Activated T-cell treated with anti-CD3 and anti-CD28 coated beads for 48 hours (primary cell): ENCODE results near the gene EIF3D.

Experiments
- DNase-seq: peaks from one replicate; pipeline ENCODE4 v3.0.0-alpha.2; 2020; ENCODE audit warnings: low read depth

EIF3D gene

DNA sequence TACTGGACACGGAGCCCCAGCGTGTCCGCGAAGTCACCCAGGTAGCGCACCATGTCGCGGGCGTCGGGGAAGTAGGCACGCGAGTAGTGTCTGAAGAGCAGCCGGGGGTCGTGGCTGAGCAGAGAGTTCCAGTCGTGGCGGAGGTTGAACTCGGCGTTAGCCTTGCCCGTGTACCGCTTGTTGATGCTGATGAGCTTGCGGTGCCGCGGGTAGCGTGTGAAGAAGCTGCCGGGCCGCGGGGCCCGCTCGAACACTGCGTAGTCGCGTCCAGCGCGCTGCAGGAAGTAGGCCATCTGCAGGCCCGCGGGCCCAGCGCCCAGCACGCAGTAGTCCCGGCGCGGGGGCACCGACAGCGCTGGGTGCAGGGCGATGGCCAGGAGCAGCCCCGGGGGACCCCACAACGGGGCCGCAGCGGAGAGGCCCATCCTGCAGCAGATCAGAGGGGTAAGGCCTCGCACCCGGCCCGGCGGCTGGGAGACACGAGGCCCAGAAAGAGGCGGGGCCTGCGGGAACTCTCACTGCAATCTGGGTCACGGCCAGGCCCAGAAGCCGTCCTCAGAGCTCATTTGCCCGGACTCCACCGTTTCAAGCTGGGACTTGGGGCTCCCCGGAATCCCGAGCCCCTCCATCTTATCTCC is 22.8 kb downstream of the EIF3D start:
- DNase-seq: no peak

DNA sequence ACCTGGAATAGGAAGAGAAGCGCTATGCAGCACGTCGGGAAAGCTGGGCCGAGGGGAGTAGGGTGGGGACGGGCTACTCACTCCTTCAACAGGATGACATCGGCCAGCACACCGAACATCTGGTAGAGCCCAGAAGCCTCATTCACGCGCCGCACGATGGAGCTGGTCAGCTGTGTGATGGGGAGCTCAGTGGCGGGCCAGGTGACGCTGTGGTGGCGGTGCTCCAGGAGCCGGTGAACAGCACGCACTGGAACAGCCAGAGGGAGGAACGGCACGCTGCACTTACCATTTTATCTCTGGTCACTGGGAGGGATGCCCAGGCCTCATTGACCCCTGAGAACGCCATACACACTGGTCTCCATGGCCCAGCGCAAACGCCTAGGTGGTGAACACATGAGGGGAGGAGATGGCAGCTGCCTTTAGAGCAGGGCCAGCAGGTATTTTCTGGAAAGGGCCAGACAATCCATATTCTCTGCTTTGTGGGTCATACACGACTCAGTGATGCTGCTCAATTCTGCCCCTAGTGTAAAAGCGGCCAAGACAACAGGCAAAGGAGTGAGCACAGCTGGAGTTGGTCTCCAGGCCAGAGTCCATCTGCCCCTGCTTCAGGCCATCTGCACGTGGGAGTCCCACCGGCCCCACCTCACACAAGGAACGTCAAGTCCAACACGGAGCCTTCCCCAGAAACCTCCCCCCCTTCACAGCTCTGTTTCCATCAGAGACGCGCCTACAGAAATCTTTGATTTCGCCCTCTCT is 30.9 kb downstream of the EIF3D start:
- no peak for DNase-seq

DNA sequence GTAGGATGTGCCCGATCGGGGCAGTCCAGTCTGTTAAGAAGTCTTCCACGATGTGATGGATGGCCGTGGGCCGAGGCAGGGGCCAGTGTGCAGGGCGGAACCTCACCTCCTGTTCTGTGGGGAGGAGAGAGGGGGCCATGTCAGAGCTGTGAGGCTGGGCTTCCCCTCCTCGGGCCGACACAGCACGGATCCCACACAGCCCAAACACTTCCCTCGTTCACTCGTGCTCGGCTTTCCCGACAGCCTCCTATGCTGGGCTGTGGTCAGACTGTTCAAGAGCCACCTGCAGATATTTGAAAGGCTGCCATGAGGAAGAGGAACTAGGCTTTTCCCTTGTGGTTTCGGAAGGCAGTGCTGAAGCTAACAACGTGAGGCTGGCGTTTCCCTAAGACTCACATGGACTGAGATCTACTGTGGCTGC is 35.3 kb downstream of the EIF3D start:
- no peak for DNase-seq

DNA sequence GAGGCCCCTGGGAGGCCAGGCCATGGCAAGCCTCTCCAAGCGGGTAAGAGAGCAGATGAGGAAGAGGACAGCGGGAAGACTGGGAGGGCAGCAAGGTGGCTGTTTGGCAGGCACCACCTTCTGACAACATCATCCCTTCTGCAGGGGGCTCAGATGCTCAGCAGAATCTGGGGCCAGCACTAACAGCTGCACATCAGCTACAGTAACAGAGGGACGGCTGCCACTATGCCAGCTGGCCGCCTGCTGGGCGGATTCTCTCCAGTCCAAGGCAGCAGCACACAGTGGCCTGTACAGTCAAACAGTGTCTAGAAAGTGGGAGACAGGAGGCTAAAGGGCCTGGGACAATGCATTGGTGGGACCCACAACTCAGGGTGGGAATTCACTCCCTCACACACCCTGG is 36.9 kb downstream of the EIF3D start:
- DNase-seq: no peak

DNA sequence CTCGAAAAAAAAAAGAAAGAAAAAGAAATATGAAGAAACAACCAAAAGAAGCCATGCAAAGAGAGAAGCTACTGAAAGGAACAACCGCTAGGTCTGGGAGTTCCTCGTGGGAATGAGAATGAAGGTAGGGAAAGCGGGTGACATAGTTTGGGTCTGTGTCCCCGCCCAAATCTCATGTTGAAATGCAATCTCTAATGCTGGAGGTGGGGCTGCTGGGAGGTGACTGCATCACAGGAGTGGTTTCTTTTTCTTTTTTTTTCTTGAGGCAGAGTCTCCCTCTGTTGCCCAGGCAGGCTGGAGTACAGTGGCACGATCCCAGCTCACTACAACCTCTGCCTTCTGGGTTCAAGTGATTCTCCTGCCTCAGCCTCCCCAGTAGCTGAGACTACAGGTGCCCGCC is 37.8 kb downstream of the EIF3D start:
- DNase-seq: no peak

DNA sequence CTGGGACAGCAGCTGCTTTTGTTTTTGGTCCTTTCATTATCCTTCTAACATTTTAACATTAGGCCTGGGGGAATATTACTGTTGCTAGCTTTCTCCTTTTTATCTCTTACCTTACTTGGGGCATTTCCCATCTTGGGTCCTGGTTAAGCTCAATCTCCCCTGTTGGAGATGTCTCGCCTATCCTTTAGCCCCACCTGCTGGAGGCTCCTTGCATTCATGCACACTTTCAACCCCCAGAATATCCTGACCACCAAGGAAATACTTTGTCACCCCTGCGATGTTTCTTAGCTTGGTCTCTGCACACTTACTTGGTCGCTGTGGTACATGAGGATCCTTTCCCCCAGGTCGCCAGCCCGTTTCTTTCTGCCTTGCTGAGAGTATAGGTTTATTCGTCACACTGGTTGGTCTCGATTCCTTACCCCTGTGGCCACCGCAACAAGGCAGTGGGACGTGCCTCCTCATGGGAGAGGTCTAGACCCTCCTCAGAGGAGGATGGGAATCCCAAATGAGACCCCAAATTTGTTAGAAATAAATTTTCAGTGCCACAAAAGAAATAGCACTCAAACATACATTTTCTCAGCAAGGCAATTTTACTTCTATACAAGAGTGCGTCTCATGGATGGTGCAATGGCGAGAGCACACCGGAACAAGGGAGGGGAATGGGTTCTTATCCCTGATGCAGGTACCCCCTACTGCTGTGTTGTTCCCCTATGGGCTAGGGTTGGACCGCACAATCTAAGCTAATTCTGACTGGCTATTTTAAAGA is 42.2 kb downstream of the EIF3D start:
- peak; percentile 46 for DNase-seq

DNA sequence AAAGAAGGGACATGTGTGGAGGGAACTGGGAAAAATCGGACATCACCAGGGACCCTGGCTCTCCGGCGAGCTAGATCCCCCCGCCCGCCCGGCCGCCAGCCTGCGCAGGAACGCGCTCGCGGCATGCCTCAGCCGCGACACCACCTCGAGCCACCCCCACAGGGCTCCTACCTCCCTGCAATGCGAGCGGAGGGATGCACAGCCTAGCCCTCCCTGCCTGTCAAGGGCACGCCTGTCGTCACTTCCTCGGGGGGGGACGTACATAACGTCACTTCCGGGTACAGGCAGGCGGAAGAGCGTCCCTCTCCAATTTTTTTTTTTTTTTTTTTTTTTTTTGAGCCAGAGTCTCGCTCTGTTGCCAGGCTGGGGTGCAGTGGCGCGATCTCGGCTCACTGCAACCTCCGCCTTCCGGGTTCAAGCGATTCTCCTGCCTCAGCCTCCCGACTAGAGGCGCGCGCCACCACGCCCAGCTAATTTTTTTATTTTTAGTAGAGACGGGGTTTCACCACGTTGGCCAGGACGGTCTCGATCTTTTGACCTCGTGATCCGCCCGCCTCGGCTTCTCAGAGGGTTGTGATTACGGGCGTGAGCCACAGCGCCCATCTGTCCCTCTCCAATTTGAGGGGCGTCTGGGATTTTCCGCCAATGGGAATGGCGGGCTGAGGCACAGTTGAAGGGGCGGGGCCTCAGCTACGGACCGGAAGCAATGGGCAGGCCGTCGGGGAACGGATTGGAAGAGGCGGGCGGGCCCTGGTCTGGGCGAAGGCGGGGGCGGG is 47.4 kb downstream of the EIF3D start, which contains the start of gene TXN2:
Gene TXN2, minus strand, starts transcription at position 248 of the 776 bp plus-strand sequence. CDS start 803 bp downstream, outside the sequence.
- DNase-seq: peak; percentile 93

DNA sequence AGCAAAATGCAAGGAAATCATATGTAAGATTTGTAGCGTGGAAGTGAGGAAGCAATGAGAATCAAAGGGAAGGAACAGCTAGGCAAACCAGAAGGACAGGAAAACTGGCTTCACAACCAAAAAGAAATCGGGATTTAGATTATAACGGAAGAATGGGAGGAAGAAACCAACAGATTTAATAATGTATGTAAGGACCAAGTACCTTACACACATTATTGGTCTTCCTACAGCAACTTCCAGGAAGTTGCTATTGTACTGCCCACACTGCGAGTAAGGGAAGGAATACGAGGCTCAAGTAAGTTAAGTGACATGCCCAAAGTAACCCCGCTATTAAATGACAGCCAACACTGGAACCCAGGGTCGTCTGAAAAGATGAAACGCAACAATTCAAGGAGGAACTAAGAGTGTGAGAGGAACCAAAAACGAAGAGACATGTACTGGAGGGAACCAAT is 48.0 kb downstream of the EIF3D start:
- DNase-seq: no peak

DNA sequence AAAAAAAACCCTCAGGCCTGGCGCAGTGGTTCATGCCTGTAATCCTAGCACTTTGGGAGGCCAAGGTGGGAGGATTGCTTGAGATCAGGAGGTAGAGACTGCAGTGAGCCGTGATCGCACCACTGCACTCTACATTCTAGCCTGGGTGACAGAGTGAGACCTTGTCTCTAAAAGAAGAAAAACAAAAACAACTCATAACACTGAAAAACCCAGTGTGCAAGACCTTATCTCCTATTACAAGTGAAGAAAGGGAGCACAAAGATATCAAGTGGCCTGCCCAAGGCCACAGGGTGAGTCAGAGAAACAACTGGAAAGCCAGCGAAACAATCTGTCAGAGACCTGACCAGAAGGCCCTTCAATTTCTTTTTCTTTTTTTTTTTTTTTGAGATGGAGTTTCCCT is 50.0 kb downstream of the EIF3D start:
- no peak for DNase-seq

DNA sequence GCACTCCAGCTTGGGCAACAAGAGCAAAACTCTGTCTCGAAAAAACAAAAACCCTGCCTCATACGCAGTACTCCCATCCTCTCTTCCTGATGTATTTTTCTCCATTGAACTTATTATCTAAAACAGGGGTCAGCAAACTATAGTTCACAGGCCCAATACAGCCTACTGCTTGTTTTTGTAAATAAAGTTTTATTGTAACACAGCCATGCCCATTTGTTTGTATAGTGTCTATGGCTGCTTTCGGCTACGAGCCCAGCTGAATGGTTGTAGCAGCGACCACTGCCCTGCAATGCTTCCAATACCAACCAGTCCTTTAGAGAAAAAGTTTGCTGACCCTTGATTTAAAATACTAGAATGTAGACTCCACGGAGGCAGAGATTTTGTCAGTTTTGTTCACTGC is 53.6 kb downstream of the EIF3D start:
- DNase-seq: no peak

DNA sequence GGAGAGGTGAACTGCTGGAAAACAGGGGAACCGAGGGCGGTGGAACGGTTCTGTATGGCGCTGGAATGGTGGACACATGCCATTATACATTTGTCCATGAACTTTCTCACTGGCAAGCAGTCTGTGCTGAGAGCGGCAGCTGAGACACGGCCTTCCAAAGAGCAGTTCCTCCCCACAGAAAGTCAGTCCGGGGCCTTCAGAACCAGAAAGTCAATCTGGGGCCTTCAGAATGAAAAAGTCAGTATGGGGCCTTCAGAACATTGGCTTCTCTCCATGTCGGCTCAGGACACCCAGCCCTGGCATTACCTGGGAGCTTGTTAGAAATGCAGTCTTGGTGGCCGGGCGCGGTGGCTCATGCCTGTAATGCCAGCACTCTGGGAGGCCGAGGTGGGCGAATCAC is 56.3 kb downstream of the EIF3D start:
- DNase-seq: no peak

DNA sequence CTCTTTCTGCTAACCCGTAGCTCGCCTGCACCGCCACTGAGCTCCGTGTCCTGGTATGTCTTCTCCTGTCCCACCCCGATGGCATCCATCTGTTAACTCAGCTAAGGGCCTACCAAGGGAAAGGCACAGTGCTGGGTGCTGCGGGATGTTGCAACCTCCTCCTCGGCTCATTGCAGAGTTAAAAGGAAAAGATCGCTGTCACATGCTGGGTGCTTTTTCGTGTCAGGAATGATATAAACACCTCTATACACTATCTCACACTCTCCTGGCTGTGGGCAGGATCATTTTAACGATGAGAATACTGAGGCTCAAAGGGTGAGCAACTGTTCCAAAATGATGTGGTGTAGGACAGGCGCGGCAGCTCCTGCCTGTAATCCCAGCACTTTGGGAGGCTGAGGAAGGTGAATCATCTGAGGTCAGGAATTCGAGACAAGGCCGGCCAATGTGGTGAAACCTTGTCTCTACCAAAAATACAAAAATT is 57.6 kb downstream of the EIF3D start:
- no peak for DNase-seq

DNA sequence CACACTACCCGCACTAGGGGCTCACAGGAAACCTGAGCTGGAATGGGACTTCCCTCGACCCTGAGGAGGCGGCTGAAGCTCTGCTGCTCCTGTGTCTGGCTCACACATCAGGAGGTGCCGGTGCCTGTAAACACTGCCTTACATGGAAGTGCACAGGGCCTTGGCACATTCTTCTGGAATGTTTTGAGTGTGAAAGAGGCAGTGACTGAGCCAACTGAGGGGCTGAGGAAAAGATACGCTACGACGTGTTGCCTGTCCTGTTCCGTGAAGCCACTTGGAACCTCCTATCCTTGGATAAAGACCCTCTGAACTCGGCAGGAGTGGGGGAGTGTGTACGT is 58.0 kb downstream of the EIF3D start:
- no peak for DNase-seq

DNA sequence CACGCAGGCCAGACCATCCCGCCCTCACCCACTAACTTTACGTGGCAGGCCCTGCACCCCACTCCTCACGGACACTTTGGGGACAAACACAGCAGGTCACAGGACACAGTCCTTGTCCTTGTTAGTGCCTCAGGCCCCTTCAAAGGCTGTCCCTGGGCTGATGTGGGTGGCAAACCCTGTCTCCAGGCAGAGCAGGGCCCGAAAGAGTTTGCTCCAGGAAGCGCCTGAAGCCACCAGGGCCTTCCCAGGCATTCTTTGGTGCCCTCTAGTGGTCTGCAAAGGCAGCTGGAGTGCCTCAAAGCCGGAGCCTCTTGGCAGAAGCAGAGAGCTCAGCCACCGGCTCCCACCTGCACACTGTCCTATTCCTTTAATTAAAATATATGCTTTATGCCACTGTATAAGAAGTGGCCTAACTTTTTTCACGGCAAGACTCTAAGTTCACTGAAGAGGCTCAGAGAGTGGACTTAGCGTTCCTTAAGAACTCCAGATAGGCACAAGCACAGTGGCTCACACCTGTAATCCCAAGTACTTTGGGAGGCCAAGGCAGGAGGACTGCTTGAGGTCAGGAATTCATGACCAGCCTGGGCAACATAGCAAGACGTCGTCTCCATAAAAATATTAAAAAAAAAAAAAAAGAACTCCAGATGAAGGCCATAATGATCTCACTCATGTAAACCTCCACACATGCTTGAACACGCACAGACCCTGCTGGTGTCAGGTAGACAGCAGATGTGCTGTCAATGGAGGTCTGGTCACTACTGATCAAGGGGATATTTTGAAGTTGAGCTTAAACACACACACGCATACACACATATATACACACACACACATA is 58.6 kb downstream of the EIF3D start:
- peak; percentile 65 for DNase-seq

DNA sequence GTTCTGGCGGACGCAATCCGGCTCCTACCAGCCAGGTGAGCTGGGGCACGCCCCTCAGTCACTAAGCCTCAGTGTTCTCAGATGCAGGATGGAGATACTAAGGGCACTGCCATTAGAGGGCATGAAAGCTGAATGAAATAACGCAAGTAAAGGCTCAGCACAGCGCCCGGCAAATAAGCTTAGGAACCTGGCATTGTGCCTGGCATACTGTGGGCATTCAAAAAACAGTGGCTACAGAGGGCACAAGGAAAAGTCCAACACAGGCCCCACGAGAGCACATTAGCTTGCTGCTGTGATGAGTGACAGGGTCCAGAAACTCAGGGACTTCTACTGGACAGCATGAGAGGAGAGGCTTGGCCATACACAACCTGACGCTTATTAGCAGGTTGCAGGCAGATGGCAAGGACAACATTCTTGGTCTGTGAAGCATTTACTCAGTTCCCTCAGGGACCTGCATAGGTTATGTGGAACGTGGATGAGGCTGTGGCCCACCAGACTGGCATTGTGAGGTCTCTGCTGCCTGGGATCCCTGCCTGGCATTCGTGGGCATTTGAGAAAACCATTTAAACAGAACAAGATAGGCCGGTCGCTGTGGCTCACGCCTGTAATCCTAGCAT is 59.8 kb downstream of the EIF3D start:
- DNase-seq: no peak

DNA sequence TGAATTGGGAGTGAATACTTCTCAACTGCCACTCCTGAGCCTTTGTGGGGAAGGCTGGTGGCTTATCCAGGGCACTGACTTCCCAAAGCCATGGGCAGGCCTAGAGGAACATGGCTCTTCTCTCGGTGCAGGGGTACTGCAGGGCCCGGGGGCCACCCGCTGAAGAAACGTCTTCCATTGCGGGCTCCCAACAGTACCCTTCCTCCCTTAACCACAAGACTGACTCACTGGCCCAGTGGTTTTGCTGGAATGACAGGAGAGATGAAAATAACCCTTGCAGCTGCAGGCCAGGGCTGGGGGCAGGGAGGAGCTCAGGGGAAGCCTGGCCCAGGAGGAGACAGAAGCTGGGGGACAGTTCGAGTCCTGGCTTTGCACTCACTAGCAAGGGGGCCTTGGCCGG is 61.0 kb downstream of the EIF3D start:
- no peak for DNase-seq

DNA sequence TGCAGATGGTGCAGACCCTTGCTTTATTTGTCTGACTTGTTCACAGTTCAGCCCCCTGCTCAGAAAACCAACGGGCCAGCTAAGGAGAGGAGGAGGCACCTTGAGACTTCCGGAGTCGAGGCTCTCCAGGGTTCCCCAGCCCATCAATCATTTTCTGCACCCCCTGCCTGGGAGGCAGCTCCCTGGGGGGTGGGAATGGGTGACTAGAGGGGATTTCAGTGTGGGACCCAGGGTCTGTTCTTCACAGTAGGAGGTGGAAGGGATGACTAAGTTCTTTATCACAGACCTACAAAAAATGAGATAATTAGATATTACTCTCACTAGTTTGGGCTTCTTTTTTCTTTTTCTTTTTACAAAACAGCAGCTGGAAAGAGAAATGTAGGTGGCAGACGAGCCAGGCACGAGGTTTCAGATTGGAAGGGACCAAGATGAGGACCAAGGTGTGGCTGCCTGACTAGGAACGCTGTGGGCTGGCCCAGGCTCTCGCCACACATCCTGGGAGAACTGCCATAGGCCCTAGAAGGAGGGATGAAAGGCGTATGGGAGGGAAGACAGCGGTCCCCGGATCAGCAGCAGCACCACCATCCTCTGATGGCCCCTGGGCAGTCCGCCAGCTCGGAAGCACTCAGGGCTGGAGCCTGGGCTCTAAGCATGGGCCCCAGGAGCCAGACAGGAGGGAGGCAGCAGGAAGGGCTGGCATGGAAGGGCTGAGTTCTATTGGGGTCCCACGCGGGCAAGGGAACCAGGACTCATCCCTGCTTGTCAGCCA is 61.7 kb downstream of the EIF3D start:
- DNase-seq: no peak

DNA sequence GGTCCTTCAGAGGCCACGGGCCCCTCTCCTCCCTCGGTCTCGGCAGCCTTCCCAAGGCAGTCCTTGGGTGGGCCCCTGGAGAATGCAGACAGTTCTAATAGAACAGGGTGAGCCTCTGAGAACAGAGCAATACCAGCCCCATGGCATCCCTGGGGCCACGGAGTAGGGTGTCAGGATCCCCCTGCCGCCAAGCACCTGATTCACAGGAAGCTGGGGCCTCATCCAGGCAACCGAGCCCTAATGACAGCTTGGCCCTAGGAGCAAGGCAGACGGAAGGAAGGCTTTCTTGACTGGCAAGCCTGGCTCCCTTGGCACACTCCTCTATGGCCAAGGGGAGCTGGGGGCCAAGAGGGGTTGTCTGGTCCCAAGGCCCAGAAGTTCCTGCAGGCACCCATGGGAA is 62.7 kb downstream of the EIF3D start:
- DNase-seq: no peak

DNA sequence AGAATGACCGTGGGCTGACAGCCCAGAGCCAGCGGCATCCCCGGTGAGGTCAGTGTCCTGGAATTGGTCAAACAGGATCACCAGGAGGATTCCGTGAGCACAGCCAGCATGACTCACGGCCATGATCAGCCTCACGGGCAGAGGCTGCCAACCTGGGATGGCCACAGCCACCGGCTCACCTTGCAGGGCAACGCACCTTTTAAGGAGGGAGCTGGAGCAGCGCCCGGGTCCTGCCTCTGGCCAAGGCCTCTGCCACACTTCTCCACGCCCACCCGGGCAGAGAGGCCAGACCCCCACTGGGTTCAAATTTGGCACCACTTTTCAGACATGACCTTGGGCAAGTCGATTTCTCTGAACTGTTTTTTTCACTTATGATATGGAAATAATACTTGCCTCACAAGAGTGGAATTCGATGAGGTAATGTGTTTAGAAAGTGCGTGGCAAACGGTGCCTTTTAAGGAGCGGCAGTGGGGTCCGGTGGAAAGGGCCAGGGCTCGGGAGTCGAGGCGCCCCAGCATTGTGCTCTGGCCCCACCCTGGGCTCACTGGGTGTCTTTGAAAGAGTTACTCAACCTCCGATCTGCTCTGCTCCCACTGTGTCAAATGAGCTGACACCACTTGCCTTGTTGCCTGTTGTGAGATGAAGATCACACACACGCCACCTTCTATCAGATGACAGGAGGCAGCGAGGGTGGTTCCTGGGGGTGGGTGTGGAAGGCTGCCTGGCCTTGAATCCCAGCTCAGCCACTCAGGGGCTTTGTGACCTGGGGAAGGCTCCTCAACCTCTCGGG is 63.5 kb downstream of the EIF3D start:
- DNase-seq: no peak
